Loucy (cell line): ENCODE measurements around the gene TMEM200C.

Source experiments
- H2AFZ ChIP-seq: fragments of 200-600 bp; sonication (generic); 2 replicates; pipeline ENCODE4 v1.6.0; 2016; ENCODE audit warnings: antibody characterized with exemption, mild to moderate bottlenecking, low read length, moderate library complexity
- H3F3A ChIP-seq: fragments of 200-600 bp; 2 replicates; pipeline ENCODE4 v1.6.0; 2016; ENCODE audit warnings: antibody characterized with exemption, low read depth, mild to moderate bottlenecking
- H3K27me3 ChIP-seq: fragments of 200-600 bp; sonication (generic); 2 replicates; pipeline ENCODE4 v1.6.1; 2014; ENCODE audit warnings: low read length, mild to moderate bottlenecking; ENCODE audit not compliant: insufficient read depth, poor library complexity, severe bottlenecking
- H3K36me3 ChIP-seq: fragments of 200-600 bp; sonication (generic); 2 replicates; pipeline ENCODE4 v1.6.1; 2016; ENCODE audit warnings: low read length; ENCODE audit not compliant: insufficient read depth
- H3K4me1 ChIP-seq: fragments of 200-600 bp; sonication (generic); 2 replicates; pipeline ENCODE4 v1.5.1; 2014; ENCODE audit warnings: low read length, mild to moderate bottlenecking; ENCODE audit not compliant: insufficient read depth, poor library complexity, severe bottlenecking
- H3K4me2 ChIP-seq: fragments of 200-600 bp; sonication (generic); 2 replicates; pipeline ENCODE4 v1.6.0; 2014; ENCODE audit warnings: antibody characterized with exemption, low read length, low read depth, mild to moderate bottlenecking; ENCODE audit not compliant: poor library complexity, severe bottlenecking
- H3K4me3 ChIP-seq: fragments of 200-600 bp; sonication (generic); 2 replicates; pipeline ENCODE4 v1.5.1; 2014; ENCODE audit warnings: low read length, mild to moderate bottlenecking, mixed read lengths; ENCODE audit not compliant: poor library complexity, severe bottlenecking
- H3K79me2 ChIP-seq: fragments of 200-600 bp; sonication (generic); 2 replicates; pipeline ENCODE4 v1.6.1; 2014; ENCODE audit warnings: low read length; ENCODE audit not compliant: insufficient read depth
- H3K9ac ChIP-seq: fragments of 200-600 bp; sonication (generic); 2 replicates; pipeline ENCODE4 v1.6.0; 2014; ENCODE audit warnings: mild to moderate bottlenecking, low read depth, low read length, moderate library complexity; ENCODE audit not compliant: poor library complexity, severe bottlenecking
- H3K9me2 ChIP-seq: fragments of 200-600 bp; sonication (generic); replicated peaks from 2 replicates; pipeline ENCODE4 v1.6.1; 2016; ENCODE audit warnings: low read depth, low read length, mixed read lengths
- H3K9me3 ChIP-seq: fragments of 200-600 bp; sonication (generic); 2 replicates; pipeline ENCODE4 v1.6.1; 2014; ENCODE audit warnings: mild to moderate bottlenecking, antibody characterized with exemption, low read length, low read depth; ENCODE audit not compliant: insufficient read depth
- H4K20me1 ChIP-seq: fragments of 200-600 bp; sonication (generic); 2 replicates; pipeline ENCODE4 v1.6.0; 2014; ENCODE audit warnings: antibody characterized with exemption, low read length, mild to moderate bottlenecking; ENCODE audit not compliant: insufficient read depth, poor library complexity, severe bottlenecking
- CTCF ChIP-seq: fragments of 200-600 bp; sonication (generic); conservative IDR thresholded peaks from 2 replicates; pipeline ENCODE4 v1.5.1; 2014; ENCODE audit warnings: mild to moderate bottlenecking, antibody characterized with exemption, low read length
- EZH2phosphoT487 ChIP-seq: fragments of 200-600 bp; IDR thresholded peaks from 2 replicates; pipeline ENCODE4 v1.6.1; 2018; ENCODE audit warnings: antibody characterized with exemption, mild to moderate bottlenecking, moderate library complexity, borderline replicate concordance

The TMEM200C gene

GRCh38 chr18:5842653-5843052 is 52.7 kb downstream of the TMEM200C start:
- no peaks in the 10 kb centered on the region for H3K27me3 ChIP-seq
- H2AFZ ChIP-seq: no peak overlapping the region
- H3K9me3 ChIP-seq: no peaks in the 10 kb centered on the region
- no peaks in the 10 kb centered on the region for H3K36me3 ChIP-seq
- no peaks in the 10 kb centered on the region for H4K20me1 ChIP-seq
- no peak overlapping the region for H3K4me2 ChIP-seq
- H3K4me1 ChIP-seq: no peaks in the 10 kb centered on the region
- TF ChIP-seq EZH2phosphoT487: no peak
- no peak for TF ChIP-seq CTCF
- H3K4me3 ChIP-seq: no peak overlapping the region
- H3K9me2 ChIP-seq: no peaks in the 10 kb centered on the region
- no peak overlapping the region for H3K9ac ChIP-seq
- H3K79me2 ChIP-seq: no peaks in the 10 kb centered on the region
- no peaks in the 10 kb centered on the region for H3F3A ChIP-seq

- H3K9me3 ChIP-seq: no peaks in the 10 kb centered on the region
- no peaks in the 10 kb centered on the region for H3K79me2 ChIP-seq
- no peaks in the 10 kb centered on the region for H3K9me2 ChIP-seq
- H3K9ac ChIP-seq: no peak overlapping the region
- H3K4me2 ChIP-seq: no peak overlapping the region
- H3F3A ChIP-seq: no peaks in the 10 kb centered on the region
- H3K4me3 ChIP-seq: no peak overlapping the region
- no peak overlapping the region for H2AFZ ChIP-seq
- TF ChIP-seq CTCF (no peak), EZH2phosphoT487 (no peak)
- H3K27me3 ChIP-seq: no peaks in the 10 kb centered on the region
- no peaks in the 10 kb centered on the region for H4K20me1 ChIP-seq
- no peaks in the 10 kb centered on the region for H3K4me1 ChIP-seq
- H3K36me3 ChIP-seq: no peaks in the 10 kb centered on the region
Observed at GRCh38 chr18:5841518-5841917, 53.8 kb downstream of the TMEM200C start.

GRCh38 chr18:5840547-5840946 is 54.8 kb downstream of the TMEM200C start:
- no peaks in the 10 kb centered on the region for H3K9me2 ChIP-seq
- H3F3A ChIP-seq: no peaks in the 10 kb centered on the region
- H3K4me3 ChIP-seq: no peak overlapping the region
- H3K4me2 ChIP-seq: no peak overlapping the region
- H3K79me2 ChIP-seq: no peaks in the 10 kb centered on the region
- TF ChIP-seq EZH2phosphoT487: no peak
- no peak for TF ChIP-seq CTCF
- no peaks in the 10 kb centered on the region; the same call in 1 of the 2 replicates for H3K9me3 ChIP-seq
- H3K27me3 ChIP-seq: no peaks in the 10 kb centered on the region
- no peak overlapping the region for H3K9ac ChIP-seq
- H3K36me3 ChIP-seq: no peaks in the 10 kb centered on the region
- H4K20me1 ChIP-seq: no peaks in the 10 kb centered on the region
- H2AFZ ChIP-seq: no peak overlapping the region
- H3K4me1 ChIP-seq: no peaks in the 10 kb centered on the region
